Ovary (tissue), 9 donors: ENCODE results near the gene GABRA4. TPM values are rescaled to one million over a fixed set of nuclear protein-coding genes. Genes with fewer than 3 reads are reported as not detected.

Source experiments
- DNase-seq, 5 donors: peaks; one replicate each; pipeline ENCODE4 v3.0.0-alpha.2; 2019 to 2020
- H3K27ac ChIP-seq, 2 donors: fragments of 200-600 bp; one replicate each; pipeline versions ENCODE4 v1.5.1 to v1.8.0; 2019 to 2022
- H3K27me3 ChIP-seq: fragments of 200-600 bp; one replicate; pipeline ENCODE4 v1.8.0; 2022
- H3K36me3 ChIP-seq: fragments of 200-600 bp; sonication (generic); one replicate; pipeline ENCODE4 v1.5.1; 2019
- H3K4me1 ChIP-seq: one replicate; pipeline ENCODE4 v1.8.1; 2013; ENCODE audit warnings: mild to moderate bottlenecking, moderate library complexity; ENCODE audit not compliant: insufficient read depth
- H3K4me3 ChIP-seq: fragments of 200-600 bp; sonication (generic); one replicate; pipeline ENCODE4 v1.5.1; 2017
- H3K9me3 ChIP-seq, 2 donors: fragments of 200-600 bp in 1 of 2; sonication (generic) in 1 of 2; one replicate each; pipeline versions ENCODE4 v1.5.1 to v1.8.1; 2013 to 2019; ENCODE audit warnings: mild to moderate bottlenecking in 1 of 2, moderate library complexity in 1 of 2
- EP300 ChIP-seq: sonication (generic); formaldehyde crosslinking; IDR thresholded peaks from one replicate; pipeline ENCODE4 v1.6.1; 2017; ENCODE audit warnings: antibody characterized with exemption
- POLR2A ChIP-seq: fragments of 450-650 bp; IDR thresholded peaks from one replicate; pipeline ENCODE4 v1.6.1; 2017; ENCODE audit warnings: antibody characterized with exemption, mild to moderate bottlenecking, moderate library complexity
- WGBS, 3 donors: extraction: QIAGEN DNeasy Blood & Tissue Kit in 1 of 3; methylation state at CpG; one replicate each; pipeline versions ENCODE4 v1.1.5 to v1.1.7; 2013 to 2017; 5-methylcytosine and 5-hydroxymethylcytosine counted together
- intact Hi-C, 4 donors: fragments of 100-400 bp; cut with DNase I; formaldehyde crosslinking; loops; one replicate each; pipeline versions ENCODE4 v1.11.0 to v1.15.1; 2022 to 2023
- polyA plus RNA-seq, 2 donors: library from polyadenylated mRNA; stranded (reverse); fragments of 200-250 nt in 1 of 2; fragments of 350-450 nt in 1 of 2; fragmentation: Illumina TruSeq in 1 of 2; extraction: RNeasy Lipid Tissue Mini Kit (QIAGEN cat#74804) in 1 of 2; gene quantifications; one replicate each; pipeline ENCODE4 v1.2.3, GENCODE V29; 2013 to 2014
- total RNA-seq, 7 donors: library from RNA; depleted of rRNA in 2 of 7; stranded (reverse); fragments of >200 nt in 2 of 7; fragmentation: NEBNext Ultra II Directional in 3 of 7; extraction: Animal tissue kit (Norgen Biotek cat#: 25700) in 3 of 7; gene quantifications; one replicate each; pipeline versions ENCODE4 v1.1.0 to v1.2.4, GENCODE V29; 2016 to 2023
- TF ChIP-seq, protein P1 (sequence below), 3 donors: fragments of 450-650 bp in 2 of 3; fragments of 200-600 bp in 1 of 3; IDR thresholded peaks; one replicate each; pipeline versions ENCODE4 v1.5.1 to v1.8.0; 2016 to 2022; ENCODE audit warnings: antibody characterized with exemption in 3 of 3, mild to moderate bottlenecking in 1 of 3
- donor health status: DM: no; HTN: no; CAD: no; lungs with moderate emphysema.
- donor health status: DM: no; HTN: no; CAD: no.
- donor health status: Bipolar disorder and iron deficiency.
- donor health status: DM: yes; HTN: yes; CAD: no.
- donor health status: DM: no; HTN: no; CAD: no.
- donor health status: DM: yes; HTN: yes; CAD: no.

Gene GABRA4
- total and polyA plus RNA-seq, 9 donors = under 0.01 TPM; not detected in 8

- TF ChIP-seq POLR2A (no peak), EP300 (no peak)
- TF ChIP-seq, protein P1, sequence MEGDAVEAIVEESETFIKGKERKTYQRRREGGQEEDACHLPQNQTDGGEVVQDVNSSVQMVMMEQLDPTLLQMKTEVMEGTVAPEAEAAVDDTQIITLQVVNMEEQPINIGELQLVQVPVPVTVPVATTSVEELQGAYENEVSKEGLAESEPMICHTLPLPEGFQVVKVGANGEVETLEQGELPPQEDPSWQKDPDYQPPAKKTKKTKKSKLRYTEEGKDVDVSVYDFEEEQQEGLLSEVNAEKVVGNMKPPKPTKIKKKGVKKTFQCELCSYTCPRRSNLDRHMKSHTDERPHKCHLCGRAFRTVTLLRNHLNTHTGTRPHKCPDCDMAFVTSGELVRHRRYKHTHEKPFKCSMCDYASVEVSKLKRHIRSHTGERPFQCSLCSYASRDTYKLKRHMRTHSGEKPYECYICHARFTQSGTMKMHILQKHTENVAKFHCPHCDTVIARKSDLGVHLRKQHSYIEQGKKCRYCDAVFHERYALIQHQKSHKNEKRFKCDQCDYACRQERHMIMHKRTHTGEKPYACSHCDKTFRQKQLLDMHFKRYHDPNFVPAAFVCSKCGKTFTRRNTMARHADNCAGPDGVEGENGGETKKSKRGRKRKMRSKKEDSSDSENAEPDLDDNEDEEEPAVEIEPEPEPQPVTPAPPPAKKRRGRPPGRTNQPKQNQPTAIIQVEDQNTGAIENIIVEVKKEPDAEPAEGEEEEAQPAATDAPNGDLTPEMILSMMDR (IDR thresholded peaks at IDR 0.05) = no peak
- intact Hi-C loops = no loop called here
- Histone ChIP-seq H3K27me3 (no peaks in the 10 kb centered on the region), H3K4me3 (no peak overlapping the region), H3K4me1 (no peaks in the 10 kb centered on the region), H3K36me3 (no peaks in the 10 kb centered on the region), H3K9me3 (no peaks in the 10 kb centered on the region), H3K27ac (no peak overlapping the region)
- WGBS, 3 donors = 5 to 26% (median 16%) methylated on average over 5 of the region's 5 CpGs
- DNase-seq = no peak
Observed at GRCh38 chr4:46894826-46895225, 98.6 kb downstream of the GABRA4 start.

- no peaks in the 10 kb centered on the region for H3K9me3 ChIP-seq
- H3K36me3 ChIP-seq = no peaks in the 10 kb centered on the region
- DNase-seq = no peak
- H3K27ac ChIP-seq = no peak overlapping the region
- H3K4me1 ChIP-seq = no peaks in the 10 kb centered on the region
- H3K4me3 ChIP-seq = no peak overlapping the region
- no peaks in the 10 kb centered on the region for H3K27me3 ChIP-seq
- WGBS, 3 donors = 57 to 64% (median 62%) methylated on average over 2 of the region's 2 CpGs
- no peak for TF ChIP-seq EP300
- TF ChIP-seq, protein P1 (IDR thresholded peaks at IDR 0.05) = no peak
- no peak for TF ChIP-seq POLR2A
- intact Hi-C loops = no loop called here
Observed at GRCh38 chr4:46890056-46890455, 103.3 kb downstream of the GABRA4 start.

- WGBS, 3 donors = 16 to 51% (median 29%) methylated on average over 2 of the region's 2 CpGs
- Histone ChIP-seq H3K27ac (no peak overlapping the region), H3K27me3 (no peaks in the 10 kb centered on the region), H3K4me1 (no peaks in the 10 kb centered on the region), H3K36me3 (no peaks in the 10 kb centered on the region), H3K4me3 (no peak overlapping the region), H3K9me3 (no peaks in the 10 kb centered on the region)
- TF ChIP-seq EP300 = no peak
- TF ChIP-seq, protein P1 (IDR thresholded peaks at IDR 0.05) = no peak
- DNase-seq = no peak
- intact Hi-C loops = no loop called here
Observed at GRCh38 chr4:46889410-46889809, 104.0 kb downstream of the GABRA4 start.

DNA sequence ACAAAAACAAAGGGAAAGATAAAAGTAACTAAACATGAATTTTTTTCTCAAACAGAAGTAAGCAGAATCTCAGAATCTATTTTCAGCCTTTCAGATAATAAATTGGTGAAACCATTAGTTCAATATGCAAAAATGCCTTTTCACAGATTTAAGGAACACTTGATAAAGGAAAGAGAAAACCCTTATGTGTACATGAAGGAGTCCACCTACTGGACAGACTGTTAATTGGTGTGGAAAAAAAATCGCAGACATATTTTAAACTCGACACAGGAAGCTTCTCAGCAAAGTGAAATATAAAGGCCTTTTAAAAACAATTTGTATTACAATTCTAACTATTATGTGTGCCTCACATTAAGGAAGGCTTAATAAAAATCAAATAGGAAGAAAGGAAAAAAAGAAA lies 106.7 kb downstream of the GABRA4 start:
- no peak for DNase-seq
- Histone ChIP-seq H3K27ac (no peak overlapping the region), H3K27me3 (no peaks in the 10 kb centered on the region), H3K9me3 (no peaks in the 10 kb centered on the region), H3K36me3 (no peaks in the 10 kb centered on the region), H3K4me3 (no peak overlapping the region), H3K4me1 (no peaks in the 10 kb centered on the region)
- WGBS, 3 donors = 4 to 14% (median 8%) methylated on average over 2 of the region's 2 CpGs
- intact Hi-C loops = no loop called here
- TF ChIP-seq, protein P1 (IDR thresholded peaks at IDR 0.05) = no peak
- TF ChIP-seq POLR2A (no peak), EP300 (no peak)

- no peaks in the 10 kb centered on the region for H3K9me3 ChIP-seq
- no peak for DNase-seq
- no peak overlapping the region for H3K4me3 ChIP-seq
- no peaks in the 10 kb centered on the region for H3K4me1 ChIP-seq
- TF ChIP-seq POLR2A (no peak), EP300 (no peak)
- TF ChIP-seq, protein P1 (IDR thresholded peaks at IDR 0.05) = no peak
- H3K27me3 ChIP-seq = no peaks in the 10 kb centered on the region
- H3K27ac ChIP-seq = no peak overlapping the region
- H3K36me3 ChIP-seq = no peaks in the 10 kb centered on the region
- intact Hi-C loops = no loop called here
- WGBS, 3 donors = 89 to 94% (median 93%) methylated on average over 3 of the region's 3 CpGs
Observed at GRCh38 chr4:46878641-46879040, 114.7 kb downstream of the GABRA4 start.
